OCI-LY7 (cell line): ENCODE measurements around the gene GNAS-AS1.

ENCODE experiments used
- CTCF ChIP-seq: fragments of 200-600 bp; sonication (generic); conservative IDR thresholded peaks from 2 replicates; pipeline ENCODE4 v1.5.1; 2014; ENCODE audit warnings: mild to moderate bottlenecking, antibody characterized with exemption, low read length, moderate library complexity, mixed read lengths
- EZH2phosphoT487 ChIP-seq: fragments of 200-600 bp; sonication (generic); IDR thresholded peaks from 2 replicates; pipeline ENCODE4 v1.6.1; 2018; ENCODE audit warnings: low read depth, borderline replicate concordance, mild to moderate bottlenecking, mixed run types, antibody characterized with exemption, low read length, moderate library complexity, mixed read lengths

GRCh38 chr20:58865843-58866242, 15.1 kb upstream of the GNAS-AS1 start:
- TF ChIP-seq CTCF: no peak
- no peak for TF ChIP-seq EZH2phosphoT487
